MM.1S (cell line): ENCODE measurements around the gene TBL1X.

Experiments used
- CTCF ChIP-seq: fragments of 300-600 bp; sonication (generic); IDR thresholded peaks from 2 replicates; pipeline ENCODE4 v1.5.1; 2016; ENCODE audit warnings: antibody characterized with exemption, low read length, mixed read lengths
- EZH2 ChIP-seq: fragments of 300-600 bp; sonication (generic); optimal IDR thresholded peaks from 2 replicates; pipeline ENCODE3; 2017; ENCODE audit warnings: low read depth, mild to moderate bottlenecking, antibody characterized with exemption, low read length, mixed read lengths

- TF ChIP-seq CTCF, result no peak
- TF ChIP-seq EZH2, result no peak
Measured at GRCh38 chrX:9483376-9483775, 18.5 kb downstream of the TBL1X start.
